ACC112 (cell line): ENCODE measurements around the gene ZNF567.

Experiments
- H2AFZ ChIP-seq: fragments of 200-600 bp; sonication (generic); one replicate; pipeline ENCODE4 v1.6.0; 2017; ENCODE audit warnings: antibody characterized with exemption, low read length; ENCODE audit not compliant: unreplicated experiment
- H3K27ac ChIP-seq: fragments of 200-600 bp; sonication (generic); 2 replicates; pipeline ENCODE4 v1.5.1; 2014; ENCODE audit warnings: low read depth, mild to moderate bottlenecking, antibody characterized with exemption, low read length, moderate library complexity
- H3K27me3 ChIP-seq: fragments of 200-600 bp; sonication (generic); 2 replicates; pipeline ENCODE4 v1.6.1; 2014; ENCODE audit warnings: mild to moderate bottlenecking, antibody characterized with exemption, low read length, moderate library complexity, mixed read lengths; ENCODE audit not compliant: insufficient read depth
- H3K36me3 ChIP-seq: fragments of 200-600 bp; sonication (generic); 2 replicates; pipeline ENCODE4 v1.6.1; 2016; ENCODE audit warnings: mild to moderate bottlenecking, antibody characterized with exemption, low read length, moderate library complexity, mixed read lengths; ENCODE audit not compliant: insufficient read depth
- H3K4me1 ChIP-seq: fragments of 200-600 bp; sonication (generic); one replicate; pipeline ENCODE4 v1.6.1; 2016; ENCODE audit warnings: low read length, mixed read lengths; ENCODE audit not compliant: insufficient read depth, unreplicated experiment, control insufficient read depth
- H3K4me3 ChIP-seq: fragments of 200-600 bp; sonication (generic); 2 replicates; pipeline ENCODE4 v1.5.1; 2014; ENCODE audit warnings: mild to moderate bottlenecking, low read depth, low read length
- H3K79me2 ChIP-seq: fragments of 200-600 bp; sonication (generic); one replicate; pipeline ENCODE4 v1.6.0; 2016; ENCODE audit warnings: low read length; ENCODE audit not compliant: control insufficient read depth, unreplicated experiment, insufficient read depth

Gene ZNF567

DNA sequence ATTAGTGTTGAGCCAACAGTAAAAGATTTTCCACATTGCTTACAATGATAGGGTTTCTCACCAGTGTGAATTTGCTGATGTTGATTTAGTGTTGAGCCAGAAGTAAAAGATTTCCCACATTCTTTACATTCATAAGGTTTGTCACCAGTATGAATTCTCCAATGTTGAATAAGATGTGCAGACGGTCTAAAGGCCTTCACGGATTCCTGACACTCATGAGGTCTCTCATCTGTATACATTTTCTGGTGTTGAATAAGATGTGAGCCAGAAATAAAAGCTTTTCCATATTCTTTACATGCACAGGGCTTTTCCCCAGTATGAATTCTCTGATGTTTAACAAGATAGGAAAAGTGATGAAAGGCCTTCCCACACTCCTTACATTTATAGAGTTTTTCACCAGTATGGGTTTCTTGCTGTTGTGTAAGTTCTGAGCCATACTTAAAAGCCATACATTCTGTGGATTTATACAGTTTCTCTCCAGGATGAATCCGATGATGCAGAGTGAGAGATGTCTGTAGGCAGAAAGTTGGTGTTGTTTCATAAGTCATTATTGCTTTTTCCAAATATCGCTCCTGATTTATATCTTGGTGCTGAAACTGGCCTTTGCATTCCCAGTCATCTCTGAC lies 62.8 kb downstream of the ZNF567 start:
- Histone ChIP-seq H3K79me2 (no peaks in the 10 kb centered on the region), H2AFZ (no peak overlapping the region), H3K27ac (no peak overlapping the region), H3K4me3 (no peak overlapping the region), H3K36me3 (peaks cover 73% of the 10 kb centered on the region), H3K4me1 (no peaks in the 10 kb centered on the region), H3K27me3 (no peaks in the 10 kb centered on the region)
